H1 (cell line): ENCODE measurements around the gene NUBPL. TPM values are rescaled to one million over a fixed set of nuclear protein-coding genes. Genes with fewer than 3 reads are reported as not detected.

Experiments used
- CTCF ChIA-PET: fragments of 300-600 bp; sonication (Branson Sonifier 250); formaldehyde crosslinking; loops from one replicate; lab custom pipeline; 2021; ENCODE audit not compliant: partially characterized antibody; lab: Charles Lee
- POLR2A ChIA-PET: fragments of 300-600 bp; sonication (Branson Sonifier 250); formaldehyde crosslinking; loops from one replicate; lab custom pipeline; 2021; ENCODE audit warnings: inconsistent platforms; ENCODE audit not compliant: partially characterized antibody; lab: Charles Lee
- DNase-seq, 2 experiments: peaks; one replicate each; pipeline versions ENCODE4 v3.0.0 to v3.0.0-alpha.2; 2010 to 2022; ENCODE audit warnings: low spot score in 2 of 2, low read depth in 1 of 2, mixed read lengths in 1 of 2
- FAIRE-seq: peaks from 2 replicates; lab custom pipeline; 2011; peaks lifted over from hg19 to GRCh38; lab: Jason Lieb, UNC
- H2AFZ ChIP-seq: 2 replicates; pipeline ENCODE4 v1.8.1; 2012; ENCODE audit warnings: low read length, inconsistent platforms
- H2AK5ac ChIP-seq: 2 replicates; pipeline ENCODE4 v1.6.1; 2013; ENCODE audit warnings: low read depth, low read length
- H2BK120ac ChIP-seq: replicated peaks from 2 replicates; pipeline ENCODE3; 2013; ENCODE audit warnings: low read depth, low read length, inconsistent platforms
- H2BK12ac ChIP-seq: 2 replicates; pipeline ENCODE4 v1.6.1; 2013; ENCODE audit warnings: low read depth, low read length
- H2BK15ac ChIP-seq: 2 replicates; pipeline ENCODE4 v1.6.1; 2013; ENCODE audit warnings: low read length
- H2BK20ac ChIP-seq: 2 replicates; pipeline ENCODE4 v1.6.1; 2013; ENCODE audit warnings: low read length
- H2BK5ac ChIP-seq: 2 replicates; pipeline ENCODE4 v1.6.1; 2013; ENCODE audit warnings: low read depth, low read length
- H3K14ac ChIP-seq: 2 replicates; pipeline ENCODE4 v1.6.1; 2013; ENCODE audit warnings: inconsistent platforms; ENCODE audit not compliant: insufficient read length
- H3K18ac ChIP-seq: 2 replicates; pipeline ENCODE4 v1.6.1; 2013; ENCODE audit warnings: low read length; ENCODE audit errors: extremely low read depth
- H3K23ac ChIP-seq: 2 replicates; pipeline ENCODE4 v1.6.1; 2013; ENCODE audit warnings: inconsistent platforms; ENCODE audit not compliant: insufficient read length
- H3K23me2 ChIP-seq: 2 replicates; pipeline ENCODE4 v1.6.1; 2013; ENCODE audit warnings: low read depth, low read length
- H3K27ac ChIP-seq: 2 replicates; pipeline ENCODE4 v1.6.1; 2011; ENCODE audit warnings: low read depth, low read length, inconsistent platforms
- H3K27me3 ChIP-seq, 4 experiments: replicated peaks in 1 of 4; 1 replicate in 1 of 4; 2 replicates in 3 of 4; pipeline versions ENCODE4 v1.6.1 to v1.8.1; 2011 to 2013; ENCODE audit warnings: low read length in 3 of 4, mild to moderate bottlenecking in 3 of 4, inconsistent platforms in 2 of 4, mixed read lengths in 2 of 4, moderate library complexity in 1 of 4; ENCODE audit not compliant: control insufficient read depth in 3 of 4, insufficient read depth in 3 of 4; ENCODE audit errors: extremely low read depth in 1 of 4
- H3K36me3 ChIP-seq, 4 experiments: 2 replicates each; pipeline versions ENCODE4 v1.6.1 to v1.8.1; 2011 to 2013; ENCODE audit warnings: mild to moderate bottlenecking in 4 of 4, low read length in 3 of 4, moderate library complexity in 2 of 4, control low read depth in 1 of 4, inconsistent platforms in 1 of 4; ENCODE audit not compliant: insufficient read depth in 4 of 4, control insufficient read depth in 2 of 4
- H3K4ac ChIP-seq: replicated peaks from 2 replicates; pipeline ENCODE3; 2013; ENCODE audit warnings: low read length, low read depth, mixed read lengths, inconsistent platforms; ENCODE audit not compliant: insufficient read length
- H3K4me1 ChIP-seq, 4 experiments: replicated peaks in 1 of 4; 1 replicate in 1 of 4; 2 replicates in 3 of 4; pipeline versions ENCODE4 v1.6.1 to v1.8.1; 2011 to 2013; ENCODE audit warnings: low read length in 3 of 4, inconsistent platforms in 2 of 4, mixed read lengths in 1 of 4; ENCODE audit not compliant: insufficient read depth in 4 of 4, control insufficient read depth in 3 of 4
- H3K4me2 ChIP-seq, 2 experiments: 2 replicates each; pipeline versions ENCODE4 v1.6.1 to v1.8.1; 2011 to 2013; ENCODE audit warnings: low read depth in 2 of 2, low read length in 2 of 2, control low read depth in 1 of 2, inconsistent platforms in 1 of 2, mild to moderate bottlenecking in 1 of 2; ENCODE audit not compliant: insufficient read depth in 1 of 2
- H3K4me3 ChIP-seq, 4 experiments: fragments of 200-600, 300-600 bp in 1 of 4; sonication (generic), shearing (Covaris generic), sonication (Bioruptor Twin) in 1 of 4; 2 replicates each; pipeline versions ENCODE4 v1.5.1 to v1.8.1; 2011 to 2016; ENCODE audit warnings: low read length in 4 of 4, low read depth in 3 of 4, control low read depth in 2 of 4, inconsistent platforms in 2 of 4, mild to moderate bottlenecking in 2 of 4, mixed read lengths in 1 of 4, moderate library complexity in 1 of 4; ENCODE audit not compliant: insufficient read depth in 2 of 4; ENCODE audit errors: extremely low read depth in 1 of 4
- H3K56ac ChIP-seq: replicated peaks from 2 replicates; pipeline ENCODE3; 2013; ENCODE audit warnings: low read depth, mild to moderate bottlenecking, mixed read lengths, low read length, inconsistent platforms; ENCODE audit not compliant: insufficient read length
- H3K79me1 ChIP-seq: 2 replicates; pipeline ENCODE4 v1.6.1; 2013; ENCODE audit warnings: low read depth, low read length, control low read depth
- H3K79me2 ChIP-seq, 2 experiments: 2 replicates each; pipeline versions ENCODE4 v1.6.1 to v1.8.1; 2012 to 2013; ENCODE audit warnings: low read length in 2 of 2, mild to moderate bottlenecking in 2 of 2, inconsistent platforms in 1 of 2; ENCODE audit not compliant: insufficient read depth in 2 of 2, control insufficient read depth in 1 of 2
- H3K9ac ChIP-seq, 4 experiments: replicated peaks in 1 of 4; 1 replicate in 1 of 4; 2 replicates in 3 of 4; pipeline versions ENCODE4 v1.6.1 to v1.8.1; 2011 to 2013; ENCODE audit warnings: low read depth in 3 of 4, low read length in 3 of 4, control low read depth in 2 of 4, mild to moderate bottlenecking in 2 of 4, moderate library complexity in 2 of 4, inconsistent platforms in 1 of 4; ENCODE audit errors: extremely low read depth in 1 of 4
- H3K9me3 ChIP-seq, 2 experiments: 2 replicates each; pipeline versions ENCODE4 v1.6.1 to v1.8.1; 2012 to 2013; ENCODE audit warnings: mild to moderate bottlenecking in 2 of 2, moderate library complexity in 2 of 2, control low read depth in 1 of 2, inconsistent platforms in 1 of 2, low read depth in 1 of 2, low read length in 1 of 2, mixed read lengths in 1 of 2; ENCODE audit not compliant: insufficient read depth in 2 of 2
- H4K20me1 ChIP-seq, 2 experiments: replicated peaks in 1 of 2; 2 replicates each; pipeline versions ENCODE3 to v1.8.1; 2011 to 2013; ENCODE audit warnings: inconsistent platforms in 2 of 2, low read length in 2 of 2, mild to moderate bottlenecking in 1 of 2; ENCODE audit not compliant: insufficient read depth in 2 of 2, control insufficient read depth in 1 of 2
- H4K5ac ChIP-seq: 2 replicates; pipeline ENCODE4 v1.6.1; 2013; ENCODE audit warnings: low read length, low read depth, mixed read lengths, inconsistent platforms; ENCODE audit not compliant: insufficient read length
- H4K8ac ChIP-seq: 2 replicates; pipeline ENCODE4 v1.8.0; 2013; ENCODE audit warnings: mild to moderate bottlenecking, moderate library complexity, low read length, inconsistent platforms; ENCODE audit not compliant: insufficient read depth; ENCODE audit errors: extremely low read depth
- H4K91ac ChIP-seq: replicated peaks from 2 replicates; pipeline ENCODE3; 2013; ENCODE audit warnings: low read length, mixed read lengths, inconsistent platforms; ENCODE audit not compliant: insufficient read length
- KDM1A ChIP-seq: fragments of 200-600, 300-600 bp; sonication (generic); IDR thresholded peaks from 2 replicates; pipeline ENCODE4 v1.7.1; 2016; ENCODE audit warnings: mild to moderate bottlenecking, low read length, borderline replicate concordance
- polyA plus RNA-seq, 7 experiments: library from polyadenylated mRNA; depleted of rRNA in 3 of 7; stranded (reverse) in 5 of 7; unstranded in 2 of 7; fragments of >200 nt in 5 of 7; fragments of 200-250 nt in 2 of 7; gene quantifications; 1 replicate in 5 of 7; 2 replicates in 1 of 7; 4 replicates in 1 of 7; pipeline versions ENCODE4 v1.2.1 to v1.2.3, GENCODE V29; 2011 to 2013; ENCODE audit warnings: missing spikeins in 2 of 7, mixed read lengths in 2 of 7
- total RNA-seq: library from RNA; stranded (reverse); fragmentation: NEBNext Ultra II Directional; extraction: Animal tissue kit (Norgen Biotek cat#: 25700); gene quantifications from 2 replicates; pipeline ENCODE4 v1.2.1, GENCODE V29; 2021

The NUBPL gene
- total and polyA plus RNA-seq, 2 of the 8 experiments (the other 6 are each of a cell fraction or from before 2014, with no cell fraction given), result 1.6 to 6.8 TPM

GRCh38 chr14:31657917-31658316, 96.7 kb downstream of the NUBPL start:
- no peaks in the 10 kb centered on the region for H3K79me1 ChIP-seq
- H3K36me3 ChIP-seq, result no peaks in the 10 kb centered on the region
- no peaks in the 10 kb centered on the region for H4K20me1 ChIP-seq
- no peak overlapping the region for H2BK15ac ChIP-seq
- H3K4me1 ChIP-seq, result no peaks in the 10 kb centered on the region
- no peak overlapping the region for H3K27ac ChIP-seq
- POLR2A ChIA-PET, result no interaction called here
- no peak overlapping the region for H3K18ac ChIP-seq
- H2BK5ac ChIP-seq, result no peak overlapping the region
- TF ChIP-seq KDM1A, result no peak
- no peak overlapping the region for H3K4ac ChIP-seq
- H4K8ac ChIP-seq, result no peak overlapping the region
- no peak for DNase-seq
- no peak for FAIRE-seq
- no peak overlapping the region for H3K9ac ChIP-seq
- CTCF ChIA-PET, result no interaction called here
- H3K4me3 ChIP-seq, result no peak overlapping the region
- no peak overlapping the region for H3K4me2 ChIP-seq
- no peak overlapping the region for H2BK20ac ChIP-seq
- H3K27me3 ChIP-seq, result no peaks in the 10 kb centered on the region
- no peak overlapping the region for H4K91ac ChIP-seq
- no peak overlapping the region for H3K56ac ChIP-seq
- no peak overlapping the region for H4K5ac ChIP-seq
- H3K9me3 ChIP-seq, result peaks cover 14 to 16% of the 10 kb centered on the region in 2 experiments; a peak in 2 of 4 replicates
- no peak overlapping the region for H2BK12ac ChIP-seq
- H2BK120ac ChIP-seq, result no peak overlapping the region
- H3K23me2 ChIP-seq, result no peaks in the 10 kb centered on the region
- H3K14ac ChIP-seq, result no peak overlapping the region
- no peak overlapping the region for H3K23ac ChIP-seq
- no peak overlapping the region for H2AFZ ChIP-seq
- no peak overlapping the region for H2AK5ac ChIP-seq
- H3K79me2 ChIP-seq, result no peaks in the 10 kb centered on the region
